SW 1271 (cell line): ENCODE measurements around the gene CGB2.
"Not testable (repeated sequence)": the region's sequence is repeated elsewhere in the genome, so short reads cannot be mapped to it uniquely, and the experiment has no call there.

Source experiments
- DNase-seq, 2 experiments: peaks; one replicate each; lab custom pipeline; 2025; lab: John Stamatoyannopoulos, UW

The CGB2 gene

GRCh38 chr19:49010453-49010852, 21.2 kb upstream of the CGB2 start:
- no peak for DNase-seq

- DNase-seq, result no peak
Observed at GRCh38 chr19:49011194-49011593, 20.5 kb upstream of the CGB2 start.

GRCh38 chr19:49014123-49014869, 17.4 kb upstream of the CGB2 start:
- DNase-seq, result no peak

- DNase-seq, result no peak
Observed at GRCh38 chr19:49014870-49015255, 16.8 kb upstream of the CGB2 start.

- no peak for DNase-seq
Observed at GRCh38 chr19:49016067-49016839, 15.4 kb upstream of the CGB2 start.

- DNase-seq, result no peak
Observed at GRCh38 chr19:49017041-49017665, 14.5 kb upstream of the CGB2 start, which contains the start of gene LHB. TSS of gene LHB (minus strand) at chr19:49017091. CDS start at chr19:49017081, 10 bp downstream.

GRCh38 chr19:49017666-49018351, 13.9 kb upstream of the CGB2 start:
- peak; percentile 60 to 74 for DNase-seq

- peak in 1 of 2 experiments; percentile 11 for DNase-seq
Observed at GRCh38 chr19:49018388-49019241, 13.1 kb upstream of the CGB2 start.

GRCh38 chr19:49019242-49019932, 12.3 kb upstream of the CGB2 start:
- DNase-seq, result peak; percentile 38 to 57

GRCh38 chr19:49020342-49020741, 11.3 kb upstream of the CGB2 start:
- no peak for DNase-seq

GRCh38 chr19:49020931-49021895, 10.5 kb upstream of the CGB2 start:
- DNase-seq, result no peak

GRCh38 chr19:49022116-49022515, 9.6 kb upstream of the CGB2 start:
- no peak for DNase-seq

- DNase-seq, result not testable (repeated sequence)
Observed at GRCh38 chr19:49024233-49024632, 7.5 kb upstream of the CGB2 start, which contains the start of gene CGB3. TSS of gene CGB3 (minus strand) at chr19:49024333. CDS start at chr19:49023971, 362 bp downstream.

GRCh38 chr19:49025088-49025487, 6.6 kb upstream of the CGB2 start:
- not testable (repeated sequence) for DNase-seq

- DNase-seq, result not testable (repeated sequence)
Observed at GRCh38 chr19:49025599-49025998, 6.1 kb upstream of the CGB2 start.

- DNase-seq, result not testable (repeated sequence)
Observed at GRCh38 chr19:49028686-49029085, 3.0 kb upstream of the CGB2 start.

- DNase-seq, result not testable (repeated sequence)
Observed at GRCh38 chr19:49029749-49030148, 1.9 kb upstream of the CGB2 start.

GRCh38 chr19:49030323-49030722, 1.4 kb upstream of the CGB2 start:
- DNase-seq, result not testable (repeated sequence)

GRCh38 chr19:49036815-49037214, 5.1 kb downstream of the CGB2 start, which contains the start of gene CGB1:
TSS of gene CGB1 (minus strand) at chr19:49036895. CDS start at chr19:49036711, 184 bp downstream.
- not testable (repeated sequence) for DNase-seq
